Inflammatory macrophage (primary cell): ENCODE results near the gene NFATC1.

Experiments
- DNase-seq, 2 donors: peaks; one replicate each; pipeline ENCODE4 v3.0.0-alpha.2; 2020 to 2022

Gene NFATC1

GRCh38 chr18:79510731-79511241, 115.1 kb downstream of the NFATC1 start:
- DNase-seq = no peak

- no peak for DNase-seq
Measured at GRCh38 chr18:79511271-79511670, 115.5 kb downstream of the NFATC1 start.

GRCh38 chr18:79511671-79512301, 116.1 kb downstream of the NFATC1 start:
- no peak for DNase-seq

- DNase-seq = no peak
Measured at GRCh38 chr18:79512461-79513380, 117.0 kb downstream of the NFATC1 start.

- no peak for DNase-seq
Measured at GRCh38 chr18:79513381-79514081, 117.8 kb downstream of the NFATC1 start.

GRCh38 chr18:79515331-79515730, 119.6 kb downstream of the NFATC1 start:
- DNase-seq = no peak

- DNase-seq = no peak
Measured at GRCh38 chr18:79515944-79516351, 120.2 kb downstream of the NFATC1 start.

GRCh38 chr18:79516441-79516931, 120.8 kb downstream of the NFATC1 start:
- DNase-seq = no peak

GRCh38 chr18:79517341-79517740, 121.6 kb downstream of the NFATC1 start:
- DNase-seq = peak; percentile 51 to 62

- DNase-seq = no peak
Measured at GRCh38 chr18:79518028-79518682, 122.4 kb downstream of the NFATC1 start.

- DNase-seq = no peak
Measured at GRCh38 chr18:79518683-79519128, 123.0 kb downstream of the NFATC1 start.

GRCh38 chr18:79519751-79520477, 124.2 kb downstream of the NFATC1 start:
- DNase-seq = no peak

- DNase-seq = no peak
Measured at GRCh38 chr18:79520478-79521390, 125.0 kb downstream of the NFATC1 start.

- no peak for DNase-seq
Measured at GRCh38 chr18:79521416-79522205, 125.9 kb downstream of the NFATC1 start.

GRCh38 chr18:79522451-79523205, 126.9 kb downstream of the NFATC1 start:
- no peak for DNase-seq

- DNase-seq = no peak
Measured at GRCh38 chr18:79523206-79523735, 127.5 kb downstream of the NFATC1 start.

- DNase-seq = peak; percentile 66 to 83
Measured at GRCh38 chr18:79523736-79524180, 128.0 kb downstream of the NFATC1 start.
